Osteocyte (in vitro differentiated cells): ENCODE data around the gene ALDH4A1. TPM values are rescaled to one million over a fixed set of nuclear protein-coding genes. Genes with fewer than 3 reads are reported as not detected.

ENCODE experiments used
- DNase-seq: peaks from one replicate; pipeline ENCODE4 v3.0.0; 2021; ENCODE audit warnings: mixed read lengths; ENCODE audit not compliant: unreplicated experiment; ENCODE audit errors: extremely low spot score
- H3K27ac Mint-ChIP-seq: one replicate; pipeline ENCODE4 v1.8.0; 2021; ENCODE audit warnings: mild to moderate bottlenecking, mixed read lengths; ENCODE audit not compliant: unreplicated experiment
- H3K27me3 Mint-ChIP-seq: one replicate; pipeline ENCODE4 v1.8.0; 2021; ENCODE audit warnings: mixed read lengths; ENCODE audit not compliant: unreplicated experiment
- H3K36me3 Mint-ChIP-seq: one replicate; pipeline ENCODE4 v1.8.0; 2021; ENCODE audit warnings: mixed read lengths; ENCODE audit not compliant: unreplicated experiment
- H3K4me1 Mint-ChIP-seq: one replicate; pipeline ENCODE4 v1.8.0; 2021; ENCODE audit warnings: mixed read lengths; ENCODE audit not compliant: unreplicated experiment
- H3K4me3 Mint-ChIP-seq: one replicate; pipeline ENCODE4 v1.8.0; 2021; ENCODE audit warnings: mild to moderate bottlenecking, moderate library complexity, mixed read lengths; ENCODE audit not compliant: unreplicated experiment
- H3K9me3 Mint-ChIP-seq: one replicate; pipeline ENCODE4 v1.8.0; 2021; ENCODE audit warnings: mixed read lengths; ENCODE audit not compliant: unreplicated experiment
- CTCF ChIP-seq: fragments of 200-600 bp; sonication (generic); IDR thresholded peaks from 2 replicates; pipeline ENCODE4 v1.5.0; 2021; ENCODE audit warnings: antibody characterized with exemption, mild to moderate bottlenecking, moderate library complexity
- total RNA-seq: library from RNA; stranded (reverse); gene quantifications from 2 replicates; pipeline ENCODE4 v1.2.1, GENCODE V29; 2021

ALDH4A1 gene
- total RNA-seq, 1 donor from 2014 or later: 13.8 TPM

GRCh38 chr1:18917071-18917799, 14.9 kb upstream of the ALDH4A1 start:
- Mint-ChIP-seq H3K4me1 (peaks cover 18% of the 10 kb centered on the region), H3K4me3 (no peak overlapping the region), H3K27me3 (no peaks in the 10 kb centered on the region), H3K9me3 (no peaks in the 10 kb centered on the region), H3K27ac (no peak overlapping the region), H3K36me3 (peaks cover 3% of the 10 kb centered on the region)
- TF ChIP-seq CTCF: no peak
- no peak for DNase-seq

GRCh38 chr1:18915341-18915740, 13.0 kb upstream of the ALDH4A1 start:
- H3K27me3 Mint-ChIP-seq: no peaks in the 10 kb centered on the region
- peaks cover 5% of the 10 kb centered on the region for H3K36me3 Mint-ChIP-seq
- no peaks in the 10 kb centered on the region for H3K9me3 Mint-ChIP-seq
- no peak overlapping the region for H3K4me3 Mint-ChIP-seq
- peaks cover 10% of the 10 kb centered on the region for H3K4me1 Mint-ChIP-seq
- no peak overlapping the region for H3K27ac Mint-ChIP-seq
- no peak for TF ChIP-seq CTCF
- DNase-seq: no peak

- Mint-ChIP-seq H3K4me1 (peaks cover 10% of the 10 kb centered on the region), H3K27me3 (no peaks in the 10 kb centered on the region), H3K27ac (peak overlapping the region; percentile 67), H3K9me3 (no peaks in the 10 kb centered on the region), H3K4me3 (no peak overlapping the region), H3K36me3 (peaks cover 8% of the 10 kb centered on the region)
- TF ChIP-seq CTCF: peak; percentile 96
- DNase-seq: peak; percentile 92
Observed at GRCh38 chr1:18913065-18913835, 10.9 kb upstream of the ALDH4A1 start.

GRCh38 chr1:18912550-18912949, 10.2 kb upstream of the ALDH4A1 start:
- no peak for DNase-seq
- H3K27me3 Mint-ChIP-seq: no peaks in the 10 kb centered on the region
- H3K4me3 Mint-ChIP-seq: no peak overlapping the region
- no peak overlapping the region for H3K27ac Mint-ChIP-seq
- peaks cover 10% of the 10 kb centered on the region for H3K4me1 Mint-ChIP-seq
- no peak for TF ChIP-seq CTCF
- H3K36me3 Mint-ChIP-seq: peaks cover 8% of the 10 kb centered on the region
- no peaks in the 10 kb centered on the region for H3K9me3 Mint-ChIP-seq
